ENCODE measurements around the gene GARNL3. TPM values are rescaled to one million over a fixed set of nuclear protein-coding genes. Genes with fewer than 3 reads are reported as not detected.

Gene GARNL3
- polyA plus RNA-seq, 2 donors = 3.5 TPM

GRCh38 chr9:127319366-127320114 is 55.0 kb downstream of the GARNL3 start:
- Histone ChIP-seq H3K9me3 (ENCODE audit: control insufficient read depth in 2 of 2, insufficient read depth in 1 of 2, low read depth in 1 of 2, low read length in 1 of 2) (no peaks in the 10 kb centered on the region), H3K4me3 (ENCODE audit: low read depth in 1 of 2, low read length in 2 of 2) (no peak overlapping the region), H3K27ac (ENCODE audit: low read depth in 2 of 2, low read length in 1 of 2) (no peak overlapping the region), H3K4me1 (ENCODE audit: control insufficient read depth in 2 of 2, insufficient read depth in 2 of 2, low read length in 1 of 2) (no peaks in the 10 kb centered on the region), H3K36me3 (ENCODE audit: control insufficient read depth in 2 of 2, insufficient read depth in 2 of 2, low read length in 1 of 2) (peaks cover 0 to 3% of the 10 kb centered on the region in 2 donors), H3K27me3 (ENCODE audit: control insufficient read depth in 1 of 2, insufficient read depth in 2 of 2, low read length in 2 of 2) (no peaks in the 10 kb centered on the region)
- 53 to 54% methylated on average over 2 of the region's 2 CpGs for WGBS, 2 donors

GRCh38 chr9:127320115-127320378 is 55.5 kb downstream of the GARNL3 start:
- no peaks in the 10 kb centered on the region for H3K4me1 ChIP-seq (ENCODE audit: control insufficient read depth in 2 of 2, insufficient read depth in 2 of 2, low read length in 1 of 2)
- WGBS, 2 donors = 67 to 68% methylated on average over 2 of the region's 2 CpGs
- no peak overlapping the region for H3K27ac ChIP-seq (ENCODE audit: low read depth in 2 of 2, low read length in 1 of 2)
- H3K4me3 ChIP-seq (ENCODE audit: low read depth in 1 of 2, low read length in 2 of 2) = no peak overlapping the region
- no peaks in the 10 kb centered on the region for H3K9me3 ChIP-seq (ENCODE audit: control insufficient read depth in 2 of 2, insufficient read depth in 1 of 2, low read depth in 1 of 2, low read length in 1 of 2)
- H3K36me3 ChIP-seq (ENCODE audit: control insufficient read depth in 2 of 2, insufficient read depth in 2 of 2, low read length in 1 of 2) = no peaks in the 10 kb centered on the region
- H3K27me3 ChIP-seq (ENCODE audit: control insufficient read depth in 1 of 2, insufficient read depth in 2 of 2, low read length in 2 of 2) = no peaks in the 10 kb centered on the region

- Histone ChIP-seq H3K9me3 (ENCODE audit: control insufficient read depth in 2 of 2, insufficient read depth in 1 of 2, low read depth in 1 of 2, low read length in 1 of 2) (no peaks in the 10 kb centered on the region), H3K27ac (ENCODE audit: low read depth in 2 of 2, low read length in 1 of 2) (no peak overlapping the region), H3K27me3 (ENCODE audit: control insufficient read depth in 1 of 2, insufficient read depth in 2 of 2, low read length in 2 of 2) (no peaks in the 10 kb centered on the region), H3K36me3 (ENCODE audit: control insufficient read depth in 2 of 2, insufficient read depth in 2 of 2, low read length in 1 of 2) (no peaks in the 10 kb centered on the region), H3K4me1 (ENCODE audit: control insufficient read depth in 2 of 2, insufficient read depth in 2 of 2, low read length in 1 of 2) (no peaks in the 10 kb centered on the region), H3K4me3 (ENCODE audit: low read depth in 1 of 2, low read length in 2 of 2) (no peak overlapping the region)
- WGBS, 2 donors = 92% methylated on average over 5 of the region's 5 CpGs
These were observed 58.8 kb downstream of the GARNL3 start for GRCh38 chr9:127323393-127323792.

- WGBS, 2 donors = 71 to 78% methylated on average over 5 of the region's 5 CpGs
- no peak overlapping the region for H3K27ac ChIP-seq (ENCODE audit: low read depth in 2 of 2, low read length in 1 of 2)
- H3K27me3 ChIP-seq (ENCODE audit: control insufficient read depth in 1 of 2, insufficient read depth in 2 of 2, low read length in 2 of 2) = no peaks in the 10 kb centered on the region
- no peak overlapping the region for H3K4me3 ChIP-seq (ENCODE audit: low read depth in 1 of 2, low read length in 2 of 2)
- H3K9me3 ChIP-seq (ENCODE audit: control insufficient read depth in 2 of 2, insufficient read depth in 1 of 2, low read depth in 1 of 2, low read length in 1 of 2) = no peaks in the 10 kb centered on the region
- no peaks in the 10 kb centered on the region for H3K36me3 ChIP-seq (ENCODE audit: control insufficient read depth in 2 of 2, insufficient read depth in 2 of 2, low read length in 1 of 2)
- H3K4me1 ChIP-seq (ENCODE audit: control insufficient read depth in 2 of 2, insufficient read depth in 2 of 2, low read length in 1 of 2) = no peaks in the 10 kb centered on the region
These were observed 65.9 kb downstream of the GARNL3 start for GRCh38 chr9:127330501-127330900.

- Histone ChIP-seq H3K36me3 (ENCODE audit: control insufficient read depth in 2 of 2, insufficient read depth in 2 of 2, low read length in 1 of 2) (peaks cover 0 to under 1% of the 10 kb centered on the region in 2 donors), H3K27ac (ENCODE audit: low read depth in 2 of 2, low read length in 1 of 2) (peak overlapping the region; percentile 21 to 33), H3K27me3 (ENCODE audit: control insufficient read depth in 1 of 2, insufficient read depth in 2 of 2, low read length in 2 of 2) (no peaks in the 10 kb centered on the region), H3K4me3 (ENCODE audit: low read depth in 1 of 2, low read length in 2 of 2) (no peak overlapping the region), H3K4me1 (ENCODE audit: control insufficient read depth in 2 of 2, insufficient read depth in 2 of 2, low read length in 1 of 2) (no peaks in the 10 kb centered on the region), H3K9me3 (ENCODE audit: control insufficient read depth in 2 of 2, insufficient read depth in 1 of 2, low read depth in 1 of 2, low read length in 1 of 2) (no peaks in the 10 kb centered on the region)
- WGBS, 2 donors = 64 to 69% methylated on average over 5 of the region's 5 CpGs
These were observed 68.9 kb downstream of the GARNL3 start for GRCh38 chr9:127333221-127334064.

GRCh38 chr9:127334725-127335124 is 70.2 kb downstream of the GARNL3 start:
- 76 to 81% methylated on average over 2 of the region's 2 CpGs for WGBS, 2 donors
- no peaks in the 10 kb centered on the region for H3K4me1 ChIP-seq (ENCODE audit: control insufficient read depth in 2 of 2, insufficient read depth in 2 of 2, low read length in 1 of 2)
- peaks cover 0 to 3% of the 10 kb centered on the region in 2 donors for H3K36me3 ChIP-seq (ENCODE audit: control insufficient read depth in 2 of 2, insufficient read depth in 2 of 2, low read length in 1 of 2)
- H3K9me3 ChIP-seq (ENCODE audit: control insufficient read depth in 2 of 2, insufficient read depth in 1 of 2, low read depth in 1 of 2, low read length in 1 of 2) = no peaks in the 10 kb centered on the region
- no peaks in the 10 kb centered on the region for H3K27me3 ChIP-seq (ENCODE audit: control insufficient read depth in 1 of 2, insufficient read depth in 2 of 2, low read length in 2 of 2)
- H3K4me3 ChIP-seq (ENCODE audit: low read depth in 1 of 2, low read length in 2 of 2) = no peak overlapping the region
- H3K27ac ChIP-seq (ENCODE audit: low read depth in 2 of 2, low read length in 1 of 2) = no peak overlapping the region

GRCh38 chr9:127336086-127336485 is 71.5 kb downstream of the GARNL3 start:
- H3K27me3 ChIP-seq (ENCODE audit: control insufficient read depth in 1 of 2, insufficient read depth in 2 of 2, low read length in 2 of 2) = no peaks in the 10 kb centered on the region
- no peaks in the 10 kb centered on the region for H3K9me3 ChIP-seq (ENCODE audit: control insufficient read depth in 2 of 2, insufficient read depth in 1 of 2, low read depth in 1 of 2, low read length in 1 of 2)
- peak overlapping the region in 1 of 2 donors; percentile 32 for H3K27ac ChIP-seq (ENCODE audit: low read depth in 2 of 2, low read length in 1 of 2)
- no peak overlapping the region for H3K4me3 ChIP-seq (ENCODE audit: low read depth in 1 of 2, low read length in 2 of 2)
- 90 to 93% methylated on average over 5 of the region's 5 CpGs for WGBS, 2 donors
- peaks cover 4% of the 10 kb centered on the region in 2 donors for H3K4me1 ChIP-seq (ENCODE audit: control insufficient read depth in 2 of 2, insufficient read depth in 2 of 2, low read length in 1 of 2)
- H3K36me3 ChIP-seq (ENCODE audit: control insufficient read depth in 2 of 2, insufficient read depth in 2 of 2, low read length in 1 of 2) = peaks cover 0 to 3% of the 10 kb centered on the region in 2 donors

- no peak overlapping the region for H3K4me3 ChIP-seq (ENCODE audit: low read depth in 1 of 2, low read length in 2 of 2)
- H3K36me3 ChIP-seq (ENCODE audit: control insufficient read depth in 2 of 2, insufficient read depth in 2 of 2, low read length in 1 of 2) = peaks cover 0 to 3% of the 10 kb centered on the region in 2 donors
- H3K9me3 ChIP-seq (ENCODE audit: control insufficient read depth in 2 of 2, insufficient read depth in 1 of 2, low read depth in 1 of 2, low read length in 1 of 2) = no peaks in the 10 kb centered on the region
- 17 to 25% methylated on average over 3 of the region's 3 CpGs for WGBS, 2 donors
- peak overlapping the region; percentile 14 to 54 for H3K27ac ChIP-seq (ENCODE audit: low read depth in 2 of 2, low read length in 1 of 2)
- no peaks in the 10 kb centered on the region for H3K27me3 ChIP-seq (ENCODE audit: control insufficient read depth in 1 of 2, insufficient read depth in 2 of 2, low read length in 2 of 2)
- peaks cover 4% of the 10 kb centered on the region in 2 donors for H3K4me1 ChIP-seq (ENCODE audit: control insufficient read depth in 2 of 2, insufficient read depth in 2 of 2, low read length in 1 of 2)
These were observed 72.2 kb downstream of the GARNL3 start for GRCh38 chr9:127336506-127337352.

GRCh38 chr9:127340721-127341120 is 76.1 kb downstream of the GARNL3 start:
- WGBS, 2 donors = 66 to 69% methylated on average over 2 of the region's 2 CpGs
- H3K27me3 ChIP-seq (ENCODE audit: control insufficient read depth in 1 of 2, insufficient read depth in 2 of 2, low read length in 2 of 2) = no peaks in the 10 kb centered on the region
- H3K4me1 ChIP-seq (ENCODE audit: control insufficient read depth in 2 of 2, insufficient read depth in 2 of 2, low read length in 1 of 2) = peaks cover 4 to 5% of the 10 kb centered on the region in 2 donors
- H3K9me3 ChIP-seq (ENCODE audit: control insufficient read depth in 2 of 2, insufficient read depth in 1 of 2, low read depth in 1 of 2, low read length in 1 of 2) = no peaks in the 10 kb centered on the region
- peak overlapping the region in 1 of 2 donors; percentile 24 for H3K27ac ChIP-seq (ENCODE audit: low read depth in 2 of 2, low read length in 1 of 2)
- H3K4me3 ChIP-seq (ENCODE audit: low read depth in 1 of 2, low read length in 2 of 2) = no peak overlapping the region
- peaks cover 3% of the 10 kb centered on the region in 2 donors for H3K36me3 ChIP-seq (ENCODE audit: control insufficient read depth in 2 of 2, insufficient read depth in 2 of 2, low read length in 1 of 2)
